Subcutaneous adipose tissue (tissue), 4 donors: ENCODE results near the gene SUN5. TPM values are rescaled to one million over a fixed set of nuclear protein-coding genes. Genes with fewer than 3 reads are reported as not detected.

ENCODE experiments used
- total RNA-seq, 4 donors: library from RNA; depleted of rRNA; stranded (reverse); fragments of >200 nt; gene quantifications; one replicate each; pipeline ENCODE4 v1.1.0, GENCODE V29; 2016
- TF ChIP-seq, protein P1 (sequence below): fragments of 450-650 bp; IDR thresholded peaks from one replicate; pipeline ENCODE4 v1.5.1; 2016; ENCODE audit warnings: low read depth, mild to moderate bottlenecking, control low read depth, antibody characterized with exemption, moderate library complexity

SUN5 gene
- total RNA-seq, 4 donors from 2014 or later: not detected

DNA sequence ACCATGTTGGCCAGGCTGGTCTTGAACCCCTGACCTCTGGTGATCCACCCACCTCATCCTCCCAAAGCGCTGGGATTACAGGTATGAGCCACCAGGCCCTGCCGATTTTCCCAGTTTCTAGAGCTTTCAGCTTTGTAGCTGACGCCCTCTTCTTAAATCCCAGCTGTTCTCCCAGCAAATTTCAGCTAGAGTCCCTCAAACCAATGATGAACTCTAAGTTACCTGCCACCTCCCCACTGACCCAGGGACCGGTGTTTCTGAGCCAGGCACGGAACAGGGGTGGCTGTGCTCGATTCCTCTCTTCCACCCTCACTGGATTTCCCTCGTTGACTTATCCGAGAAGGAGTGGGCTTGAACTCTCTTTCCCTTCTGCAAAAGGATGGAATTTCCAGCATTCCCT, 39.1 kb downstream of the SUN5 start:
- TF ChIP-seq, protein P1, sequence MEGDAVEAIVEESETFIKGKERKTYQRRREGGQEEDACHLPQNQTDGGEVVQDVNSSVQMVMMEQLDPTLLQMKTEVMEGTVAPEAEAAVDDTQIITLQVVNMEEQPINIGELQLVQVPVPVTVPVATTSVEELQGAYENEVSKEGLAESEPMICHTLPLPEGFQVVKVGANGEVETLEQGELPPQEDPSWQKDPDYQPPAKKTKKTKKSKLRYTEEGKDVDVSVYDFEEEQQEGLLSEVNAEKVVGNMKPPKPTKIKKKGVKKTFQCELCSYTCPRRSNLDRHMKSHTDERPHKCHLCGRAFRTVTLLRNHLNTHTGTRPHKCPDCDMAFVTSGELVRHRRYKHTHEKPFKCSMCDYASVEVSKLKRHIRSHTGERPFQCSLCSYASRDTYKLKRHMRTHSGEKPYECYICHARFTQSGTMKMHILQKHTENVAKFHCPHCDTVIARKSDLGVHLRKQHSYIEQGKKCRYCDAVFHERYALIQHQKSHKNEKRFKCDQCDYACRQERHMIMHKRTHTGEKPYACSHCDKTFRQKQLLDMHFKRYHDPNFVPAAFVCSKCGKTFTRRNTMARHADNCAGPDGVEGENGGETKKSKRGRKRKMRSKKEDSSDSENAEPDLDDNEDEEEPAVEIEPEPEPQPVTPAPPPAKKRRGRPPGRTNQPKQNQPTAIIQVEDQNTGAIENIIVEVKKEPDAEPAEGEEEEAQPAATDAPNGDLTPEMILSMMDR: no peak

DNA sequence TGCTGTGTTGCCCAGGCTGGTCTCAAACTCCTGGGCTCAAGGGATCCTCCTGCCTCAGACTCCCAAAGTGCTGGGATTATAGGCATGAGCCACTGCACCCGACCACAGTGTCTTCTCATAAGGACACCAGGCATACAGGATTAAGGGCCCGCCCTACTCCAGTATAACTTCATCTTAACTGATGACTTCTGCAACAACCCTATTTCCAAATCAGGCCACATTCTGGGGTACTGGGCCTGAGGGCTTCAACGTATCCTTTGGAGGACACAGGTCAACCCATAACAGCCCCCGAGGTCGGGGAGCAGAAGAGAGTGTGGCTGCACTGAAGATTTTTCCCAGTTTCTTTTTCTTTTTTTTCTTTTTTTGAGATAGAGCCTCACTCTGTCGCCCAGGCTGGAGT, 39.7 kb downstream of the SUN5 start:
- TF ChIP-seq, protein P1: no peak

DNA sequence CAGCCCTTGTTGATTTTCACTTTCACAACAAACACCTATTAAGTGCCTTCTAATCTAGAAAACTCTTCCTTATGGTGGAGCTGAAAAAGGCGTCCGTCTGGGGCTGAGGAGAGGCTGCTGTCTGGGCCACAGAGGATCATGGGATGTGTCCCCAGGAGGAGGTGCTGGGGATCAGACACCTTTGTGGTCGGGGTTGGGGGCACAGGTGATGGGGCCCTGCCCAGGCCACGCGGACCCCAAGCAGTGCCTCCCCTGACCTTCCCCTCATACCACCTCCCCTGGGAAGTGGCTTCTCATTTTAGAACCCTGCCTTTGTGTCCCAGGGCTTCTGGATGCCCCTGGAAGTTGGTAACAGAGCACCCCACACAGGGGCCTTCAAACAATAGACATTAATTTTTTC, 41.1 kb downstream of the SUN5 start:
- TF ChIP-seq, protein P1: no peak

DNA sequence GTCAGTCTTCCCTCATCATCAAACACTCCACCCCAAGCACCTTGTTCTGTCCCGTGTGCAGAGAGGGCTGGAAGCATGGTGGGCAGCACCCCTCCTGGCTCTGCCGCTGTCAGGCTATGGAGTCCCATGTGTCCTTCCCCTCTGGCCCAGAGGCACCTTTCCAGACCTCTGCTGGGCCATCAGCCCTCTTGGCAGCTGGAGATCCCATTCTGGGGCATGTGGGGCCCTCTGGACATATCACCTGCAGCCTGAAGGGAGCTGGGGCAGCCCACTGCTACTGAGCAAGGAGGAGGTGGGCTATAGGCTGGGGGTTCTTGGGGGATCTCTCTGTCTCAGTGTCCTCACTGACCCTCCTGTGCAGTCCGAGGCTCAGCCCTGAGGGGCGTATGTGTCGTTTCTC, 42.2 kb downstream of the SUN5 start:
- TF ChIP-seq, protein P1: no peak

DNA sequence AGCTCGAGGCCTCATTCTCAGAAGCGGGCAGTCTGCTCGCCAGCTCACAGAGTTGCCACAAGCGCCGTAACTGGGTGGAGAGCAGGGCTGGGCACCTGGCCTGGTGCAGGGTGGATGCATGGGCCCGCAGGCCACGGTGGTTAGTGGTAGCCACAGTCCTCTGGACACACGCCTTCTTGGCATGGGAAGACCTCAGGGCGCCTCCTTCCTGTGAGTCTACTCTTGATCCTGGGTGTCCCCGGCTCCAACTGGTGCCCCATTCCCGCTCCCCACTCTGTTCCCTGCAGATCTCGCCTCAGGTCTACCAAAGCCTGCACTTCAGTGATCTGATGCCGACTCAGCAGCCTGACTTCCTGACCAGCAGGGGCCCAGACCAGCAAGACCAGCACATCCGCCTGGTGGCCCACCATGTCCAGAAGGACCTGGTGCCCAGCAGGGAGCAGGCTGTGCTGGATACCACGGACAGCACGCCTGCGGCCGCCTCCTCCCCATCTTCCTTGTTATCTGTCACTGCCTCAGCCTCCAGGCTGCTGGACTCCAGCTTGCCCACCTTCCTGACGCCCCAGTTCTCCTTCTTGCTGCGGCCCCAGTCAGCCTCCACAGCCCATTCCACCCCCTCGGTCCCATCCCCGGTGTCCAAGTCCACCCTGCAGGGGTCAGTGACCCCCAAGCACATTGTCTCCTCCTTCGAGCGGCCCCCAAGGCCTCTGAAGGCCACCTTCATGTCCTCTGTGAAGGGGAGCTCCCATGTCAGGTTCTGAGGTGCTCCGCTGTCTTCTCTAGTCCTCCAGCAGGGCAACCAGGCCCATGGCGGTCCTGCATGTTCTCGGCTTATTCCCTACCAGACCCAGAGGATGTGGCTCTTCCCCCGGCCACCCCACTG, 43.1 kb downstream of the SUN5 start:
- TF ChIP-seq, protein P1: no peak

DNA sequence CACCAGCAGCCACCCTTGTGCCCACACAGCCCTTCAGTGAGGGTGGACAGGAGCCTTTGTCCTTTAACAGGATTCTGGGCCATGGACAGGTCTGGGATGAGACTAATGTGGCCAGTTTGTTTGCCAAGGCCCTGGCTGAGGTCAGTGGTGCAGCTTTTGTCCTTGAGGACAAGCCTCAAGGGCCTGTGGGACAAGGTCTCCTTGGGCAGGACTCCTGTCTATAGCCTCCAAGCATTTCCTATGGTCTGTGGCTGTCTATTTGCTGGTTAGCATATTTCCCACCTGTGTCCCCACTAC, 44.1 kb downstream of the SUN5 start:
- TF ChIP-seq, protein P1: no peak

DNA sequence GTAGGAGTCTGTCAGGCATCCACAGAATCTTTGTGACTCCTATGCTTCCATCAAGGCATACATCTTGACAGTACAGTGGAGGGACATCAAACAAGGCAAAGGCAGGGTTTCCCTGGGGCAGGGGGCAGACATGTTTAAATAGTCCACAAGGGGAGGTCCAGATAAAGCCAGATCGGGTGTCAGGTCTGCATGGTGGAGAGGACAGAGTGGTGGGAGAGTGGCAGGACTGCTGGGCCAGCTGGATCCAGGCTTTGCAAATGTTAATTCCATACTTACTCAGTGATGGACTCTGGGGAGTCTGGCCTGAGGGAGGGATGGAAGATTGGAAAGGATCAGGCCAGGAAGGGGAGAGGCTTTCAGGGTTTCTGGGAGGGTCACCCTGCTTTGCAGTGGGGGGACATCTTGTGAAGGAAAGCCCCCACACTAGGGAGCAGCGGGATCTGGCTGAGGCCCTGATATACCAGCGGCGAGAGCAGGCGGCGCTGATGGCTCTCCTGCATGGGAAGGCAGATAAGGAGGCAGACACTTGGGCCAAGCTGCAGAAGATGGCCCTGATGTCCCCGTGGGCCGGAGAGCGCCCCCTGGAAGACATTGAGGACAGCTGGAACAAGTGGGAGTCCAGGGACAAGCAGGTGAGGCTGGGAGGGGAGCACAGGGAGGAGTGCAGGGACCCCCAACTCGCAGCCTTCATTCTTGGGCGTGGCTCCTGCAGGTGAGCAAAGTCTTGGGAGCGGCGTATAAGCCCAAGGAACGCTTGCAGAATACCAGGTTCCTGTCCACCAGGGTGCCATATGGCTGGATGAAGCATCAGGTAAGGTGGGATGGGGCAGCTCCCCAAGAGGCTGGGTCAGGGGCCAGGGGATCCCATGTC, 44.6 kb downstream of the SUN5 start:
- TF ChIP-seq, protein P1: no peak
